Left ventricle myocardium inferior (tissue), 1 donor: ENCODE data around the gene ST6GALNAC2. TPM values are rescaled to one million over a fixed set of nuclear protein-coding genes. Genes with fewer than 3 reads are reported as not detected.
A peak's percentile ranks its signal among the peaks of the same experiment; 100 is the strongest.

Source experiments
- DNase-seq: peaks from one replicate; pipeline ENCODE4 v3.0.0-alpha.2; 2020
- H3K27ac ChIP-seq: fragments of 200-600 bp; replicated peaks from 2 replicates; pipeline ENCODE4 v1.8.0; 2021
- H3K27me3 ChIP-seq: fragments of 200-600 bp; 2 replicates; pipeline ENCODE4 v1.8.0; 2021; ENCODE audit warnings: low read depth
- H3K36me3 ChIP-seq: fragments of 200-600 bp; 2 replicates; pipeline ENCODE4 v1.8.0; 2021
- H3K4me1 ChIP-seq: fragments of 200-600 bp; 2 replicates; pipeline ENCODE4 v1.8.0; 2021
- H3K4me3 ChIP-seq: fragments of 200-600 bp; 2 replicates; pipeline ENCODE4 v1.8.0; 2021; ENCODE audit warnings: mild to moderate bottlenecking, moderate library complexity
- H3K9me3 ChIP-seq: fragments of 200-600 bp; replicated peaks from 2 replicates; pipeline ENCODE4 v1.8.0; 2021
- intact Hi-C: fragments of 100-400 bp; cut with micrococcal nuclease; formaldehyde crosslinking; loops from one replicate; pipeline ENCODE4 v1.11.0; 2022
- total RNA-seq: library from RNA; stranded (reverse); fragmentation: NEBNext Ultra II Directional; extraction: Animal tissue kit (Norgen Biotek cat#: 25700); gene quantifications from one replicate; pipeline ENCODE4 v1.2.1, GENCODE V29; 2021
- TF ChIP-seq, protein P1 (sequence below): fragments of 200-600 bp; IDR thresholded peaks from 2 replicates; pipeline ENCODE4 v1.8.0; 2021; ENCODE audit warnings: antibody characterized with exemption, mild to moderate bottlenecking, borderline replicate concordance
- donor health status: DM: no; HTN: yes; CAD: no; lungs with severe emphysema.

ST6GALNAC2 gene
- total RNA-seq, 1 donor from 2014 or later: 4.3 TPM

- Histone ChIP-seq H3K27ac (peak overlapping the region; percentile 81), H3K9me3 (no peaks in the 10 kb centered on the region), H3K27me3 (no peaks in the 10 kb centered on the region), H3K36me3 (no peaks in the 10 kb centered on the region), H3K4me1 (peaks cover 47% of the 10 kb centered on the region), H3K4me3 (no peak overlapping the region)
- intact Hi-C loops: no loop called here
- TF ChIP-seq, protein P1, sequence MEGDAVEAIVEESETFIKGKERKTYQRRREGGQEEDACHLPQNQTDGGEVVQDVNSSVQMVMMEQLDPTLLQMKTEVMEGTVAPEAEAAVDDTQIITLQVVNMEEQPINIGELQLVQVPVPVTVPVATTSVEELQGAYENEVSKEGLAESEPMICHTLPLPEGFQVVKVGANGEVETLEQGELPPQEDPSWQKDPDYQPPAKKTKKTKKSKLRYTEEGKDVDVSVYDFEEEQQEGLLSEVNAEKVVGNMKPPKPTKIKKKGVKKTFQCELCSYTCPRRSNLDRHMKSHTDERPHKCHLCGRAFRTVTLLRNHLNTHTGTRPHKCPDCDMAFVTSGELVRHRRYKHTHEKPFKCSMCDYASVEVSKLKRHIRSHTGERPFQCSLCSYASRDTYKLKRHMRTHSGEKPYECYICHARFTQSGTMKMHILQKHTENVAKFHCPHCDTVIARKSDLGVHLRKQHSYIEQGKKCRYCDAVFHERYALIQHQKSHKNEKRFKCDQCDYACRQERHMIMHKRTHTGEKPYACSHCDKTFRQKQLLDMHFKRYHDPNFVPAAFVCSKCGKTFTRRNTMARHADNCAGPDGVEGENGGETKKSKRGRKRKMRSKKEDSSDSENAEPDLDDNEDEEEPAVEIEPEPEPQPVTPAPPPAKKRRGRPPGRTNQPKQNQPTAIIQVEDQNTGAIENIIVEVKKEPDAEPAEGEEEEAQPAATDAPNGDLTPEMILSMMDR: no peak
- DNase-seq: no peak
These were observed 32.3 kb downstream of the ST6GALNAC2 start for GRCh38 chr17:76553178-76553908.

DNA sequence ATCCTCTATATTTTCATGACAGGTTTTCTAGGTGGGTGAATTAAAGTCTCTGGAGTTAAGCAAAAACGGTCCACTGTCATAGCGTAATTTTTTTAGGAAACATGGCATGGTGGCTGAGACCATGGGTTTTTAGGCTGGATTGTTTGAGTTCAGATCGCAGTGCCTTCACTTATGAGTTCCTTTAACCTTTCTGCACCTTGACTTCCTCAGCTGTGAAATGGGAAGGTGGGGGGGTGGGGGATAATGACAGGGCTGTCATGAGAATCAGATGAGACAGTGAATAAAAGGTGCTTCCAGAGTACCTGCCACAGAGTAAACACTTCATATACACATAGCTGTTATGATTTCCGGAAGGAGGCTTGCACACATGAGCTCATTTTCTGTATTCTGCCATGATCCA is 34.0 kb downstream of the ST6GALNAC2 start:
- intact Hi-C loops: no loop called here
- H3K36me3 ChIP-seq: no peaks in the 10 kb centered on the region
- H3K9me3 ChIP-seq: no peaks in the 10 kb centered on the region
- H3K27ac ChIP-seq: no peak overlapping the region
- DNase-seq: no peak
- TF ChIP-seq, protein P1: no peak
- no peak overlapping the region for H3K4me3 ChIP-seq
- H3K4me1 ChIP-seq: peaks cover 46% of the 10 kb centered on the region
- no peaks in the 10 kb centered on the region for H3K27me3 ChIP-seq

GRCh38 chr17:76550712-76551615 is 34.7 kb downstream of the ST6GALNAC2 start:
- TF ChIP-seq, protein P1: no peak
- Histone ChIP-seq H3K36me3 (no peaks in the 10 kb centered on the region), H3K9me3 (no peaks in the 10 kb centered on the region), H3K4me3 (no peak overlapping the region), H3K27ac (no peak overlapping the region), H3K4me1 (peaks cover 49% of the 10 kb centered on the region), H3K27me3 (no peaks in the 10 kb centered on the region)
- intact Hi-C loops: no loop called here
- DNase-seq: no peak

GRCh38 chr17:76549539-76549938 is 36.1 kb downstream of the ST6GALNAC2 start:
- DNase-seq: no peak
- Histone ChIP-seq H3K36me3 (no peaks in the 10 kb centered on the region), H3K4me3 (no peak overlapping the region), H3K27me3 (no peaks in the 10 kb centered on the region), H3K4me1 (peaks cover 62% of the 10 kb centered on the region), H3K9me3 (no peaks in the 10 kb centered on the region), H3K27ac (no peak overlapping the region)
- intact Hi-C loops: no loop called here
- TF ChIP-seq, protein P1: no peak

- Histone ChIP-seq H3K9me3 (no peaks in the 10 kb centered on the region), H3K4me3 (no peak overlapping the region), H3K27me3 (no peaks in the 10 kb centered on the region), H3K4me1 (peaks cover 62% of the 10 kb centered on the region), H3K36me3 (no peaks in the 10 kb centered on the region), H3K27ac (no peak overlapping the region)
- peak; percentile 11 for DNase-seq
- intact Hi-C loops: no loop called here
- TF ChIP-seq, protein P1: no peak
These were observed 36.5 kb downstream of the ST6GALNAC2 start for GRCh38 chr17:76549215-76549518.
